Sigmoid colon (tissue), 4 donors: ENCODE data around the gene SSBP3.

Source experiments
- POLR2A ChIP-seq, 2 donors: fragments of 450-650 bp; IDR thresholded peaks; one replicate each; pipeline ENCODE4 v1.6.1; 2016; ENCODE audit warnings: antibody characterized with exemption in 2 of 2, mild to moderate bottlenecking in 2 of 2, moderate library complexity in 2 of 2
- POLR2AphosphoS5 ChIP-seq, 4 donors: sonication (generic); formaldehyde crosslinking; IDR thresholded peaks; one replicate each; pipeline ENCODE4 v1.6.1; 2017; ENCODE audit warnings: antibody characterized with exemption in 4 of 4

DNA sequence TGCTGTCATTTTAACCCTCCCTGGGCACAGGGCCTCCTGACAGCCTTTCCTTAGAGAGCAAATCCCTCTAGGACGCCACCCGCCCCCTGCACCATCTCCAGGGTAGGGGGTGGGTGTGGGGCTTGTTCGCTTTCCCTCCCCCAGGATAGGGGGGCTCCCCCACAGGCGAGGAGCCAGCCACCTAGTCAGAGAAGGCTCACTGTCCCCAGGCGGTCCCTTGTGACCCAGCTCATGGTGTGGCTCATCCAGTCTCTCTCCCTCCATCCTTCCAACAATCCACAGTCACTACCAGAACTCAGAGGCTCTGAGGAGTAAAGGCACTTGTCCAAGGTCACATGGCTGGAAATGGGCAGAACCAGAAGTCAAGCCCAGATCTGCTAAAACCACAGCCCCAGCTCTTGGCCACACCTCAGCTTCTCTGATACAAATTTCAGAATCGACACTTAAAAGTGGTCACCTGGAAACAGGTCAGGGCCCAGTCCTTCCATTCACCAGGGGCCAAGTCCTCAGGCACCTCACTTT, 116.4 kb downstream of the SSBP3 start:
- TF ChIP-seq POLR2AphosphoS5 (IDR thresholded peaks at IDR 0.05), result no peak
- TF ChIP-seq POLR2A (IDR thresholded peaks at IDR 0.05), result no peak
